ENCODE results near the gene MRC2. TPM values are rescaled to one million over a fixed set of nuclear protein-coding genes. Genes with fewer than 3 reads are reported as not detected.
A peak's percentile ranks its signal among the peaks of the same experiment; 100 is the strongest.

MRC2 gene
- total and polyA plus RNA-seq, 9 of the 15 experiments (the other 6 are each of a cell fraction or from before 2014, with no cell fraction given), result 0.28 to 11.5 (median 6.6) TPM

- Histone ChIP-seq H3K4me2 (ENCODE audit: insufficient read depth, low read length) (no peak overlapping the region), H3K4me1 (replicated peaks in 1 of 2; ENCODE audit: control insufficient read depth in 2 of 2, insufficient read depth in 2 of 2, low read length in 2 of 2) (peaks cover 2 to 9% of the 10 kb centered on the region in 2 experiments; a peak in 3 of 5 replicates), H3K36me3 (ENCODE audit: control insufficient read depth, insufficient read depth, low read length) (no peaks in the 10 kb centered on the region), H3K27me3 (ENCODE audit: control insufficient read depth in 2 of 2, insufficient read depth in 2 of 2, low read length in 2 of 2) (peaks cover 13 to 46% of the 10 kb centered on the region in 2 experiments; a peak in 3 of 5 replicates), H3K4me3 (no peak overlapping the region), H3K9me1 (ENCODE audit: control insufficient read depth, insufficient read depth, low read length) (no peaks in the 10 kb centered on the region), H3K9ac (ENCODE audit: insufficient read depth in 1 of 2, low read depth in 2 of 2, low read length in 2 of 2) (no peak overlapping the region), H3K79me2 (ENCODE audit: control insufficient read depth, insufficient read depth, low read length) (no peaks in the 10 kb centered on the region), H3K27ac (ENCODE audit: extremely low read depth, low read depth, low read length) (no peak overlapping the region), H4K20me1 (replicated peaks; ENCODE audit: control insufficient read depth, insufficient read depth, low read length) (no peaks in the 10 kb centered on the region), H3K9me3 (replicated peaks; ENCODE audit: control insufficient read depth, insufficient read depth, low read depth, low read length) (no peaks in the 10 kb centered on the region), H2AFZ (ENCODE audit: low read depth, low read length) (no peak overlapping the region)
- in situ Hi-C loops (cut with MboI), result loop anchor here (25.0 kb wide), 1 partner anchor 243 kb away; the partner anchor contains the start of gene TANC2
- FAIRE-seq (peak; percentile 55), ATAC-seq (no peak), DNase-seq (ENCODE audit: extremely low read depth in 1 of 4, low spot score in 3 of 4) (no peak)
- ChIA-PET CTCF (ENCODE audit: low intra/inter-chr PET ratio) (interaction anchor here (0.6 kb wide), 1 partner anchor 211 kb away, joined by 3 read pairs; no protein-coding TSS in a partner anchor), POLR2A (interaction anchor here (0.6 kb wide), 1 partner anchor 90 kb away, joined by 3 read pairs; no protein-coding TSS in a partner anchor)
- intact Hi-C loops (cut with micrococcal nuclease), result no loop called here
- 0% methylated on average over 1 of the region's 1 CpG for WGBS (ENCODE audit: insufficient coverage, low coverage, missing lambda C conversion rate)
- BruUV-seq (replicated peaks), result no TSS peak
- TF ChIP-seq EGR1 (conservative IDR thresholded peaks at IDR 0.05), result no peak
- peak; percentile 1; the same call in 1 of the 2 replicates for TF ChIP-seq CBFA2T3 (IDR thresholded peaks at IDR 0.05)
- no peak for TF ChIP-seq ESRRA (IDR thresholded peaks at IDR 0.05; ENCODE audit: borderline replicate concordance, low read depth)
- TF ChIP-seq KDM1A (IDR thresholded peaks at IDR 0.05), result peak in 1 of 2 experiments; percentile 49; a peak in 1 of 4 replicates
- peak; percentile 32; the same call in 1 of the 2 replicates for TF ChIP-seq ZNF512 (tag; IDR thresholded peaks at IDR 0.05)
- TF ChIP-seq CHD7 (IDR thresholded peaks at IDR 0.05; ENCODE audit: low read depth, low read length), result no peak
- no peak for TF ChIP-seq NRF1 (conservative IDR thresholded peaks at IDR 0.05 in 1 of 2, IDR thresholded peaks at IDR 0.05 in 1 of 2)
- TF ChIP-seq POLR2B (IDR thresholded peaks at IDR 0.05; ENCODE audit: low read depth, partially characterized antibody), result no peak
- peak; percentile 37; the same call in 1 of the 2 replicates for TF ChIP-seq ZNF316 (IDR thresholded peaks at IDR 0.05)
- 0 out of 2 replicates have a peak, but pooled peaks have one; percentile 10 for TF ChIP-seq C11orf30 (IDR thresholded peaks at IDR 0.05; ENCODE audit: low read depth)
These were observed 92.1 kb downstream of the MRC2 start for GRCh38 chr17:62719586-62719985.

Measured in K562 (cell line).